ENCODE measurements around the gene KRT222.

DNA sequence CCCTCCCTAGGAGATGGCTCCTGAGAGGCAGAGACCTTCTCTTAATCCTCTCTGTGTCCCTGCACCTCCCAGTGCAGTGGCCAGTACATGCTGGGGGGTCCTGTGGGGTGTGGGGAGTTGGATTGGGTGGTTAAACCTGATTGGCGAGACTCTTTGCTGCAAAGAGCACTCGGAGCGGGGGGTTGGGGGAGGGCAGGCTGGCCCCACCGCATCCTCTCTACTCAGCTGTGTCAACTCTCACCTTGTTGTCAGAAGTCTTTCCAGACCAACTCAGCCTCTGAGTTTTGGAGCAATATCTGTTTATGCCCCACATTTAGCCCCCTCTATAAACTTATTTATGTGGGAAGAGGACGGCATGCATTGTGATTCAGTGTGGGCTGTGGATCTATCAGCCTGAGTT is 57.3 kb downstream of the KRT222 start:
- TF ChIP-seq POLR2A (IDR thresholded peaks at IDR 0.05), result no peak
- TF ChIP-seq, protein P1, sequence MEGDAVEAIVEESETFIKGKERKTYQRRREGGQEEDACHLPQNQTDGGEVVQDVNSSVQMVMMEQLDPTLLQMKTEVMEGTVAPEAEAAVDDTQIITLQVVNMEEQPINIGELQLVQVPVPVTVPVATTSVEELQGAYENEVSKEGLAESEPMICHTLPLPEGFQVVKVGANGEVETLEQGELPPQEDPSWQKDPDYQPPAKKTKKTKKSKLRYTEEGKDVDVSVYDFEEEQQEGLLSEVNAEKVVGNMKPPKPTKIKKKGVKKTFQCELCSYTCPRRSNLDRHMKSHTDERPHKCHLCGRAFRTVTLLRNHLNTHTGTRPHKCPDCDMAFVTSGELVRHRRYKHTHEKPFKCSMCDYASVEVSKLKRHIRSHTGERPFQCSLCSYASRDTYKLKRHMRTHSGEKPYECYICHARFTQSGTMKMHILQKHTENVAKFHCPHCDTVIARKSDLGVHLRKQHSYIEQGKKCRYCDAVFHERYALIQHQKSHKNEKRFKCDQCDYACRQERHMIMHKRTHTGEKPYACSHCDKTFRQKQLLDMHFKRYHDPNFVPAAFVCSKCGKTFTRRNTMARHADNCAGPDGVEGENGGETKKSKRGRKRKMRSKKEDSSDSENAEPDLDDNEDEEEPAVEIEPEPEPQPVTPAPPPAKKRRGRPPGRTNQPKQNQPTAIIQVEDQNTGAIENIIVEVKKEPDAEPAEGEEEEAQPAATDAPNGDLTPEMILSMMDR (IDR thresholded peaks at IDR 0.05), result no peak
